K562 (cell line): ENCODE data around the gene ANKZF1. TPM values are rescaled to one million over a fixed set of nuclear protein-coding genes. Genes with fewer than 3 reads are reported as not detected.

Experiments used
- ATAC-seq: fragments of 200-7000 bp; cut with Tn5 transposase; 3 replicates; pipeline ENCODE4 v1.9.1; 2020; ENCODE audit warnings: moderate library complexity
- BruUV-seq: library from RNA; stranded (reverse); fragments of 400-500 nt; replicated peaks from 2 replicates; lab custom pipeline; 2021; lab: Mats Ljungman, UMichigan
- CTCF ChIA-PET: fragments of 300-600 bp; formaldehyde crosslinking; extraction: SDS; loops from one replicate; lab custom pipeline; 2021; ENCODE audit warnings: low intra/inter-chr PET ratio; lab: Yijun Ruan, JAX
- POLR2A ChIA-PET: fragments of 300-600, 350-650 bp; sonication (Branson Sonifier 250); formaldehyde crosslinking; extraction: SDS; loops from one replicate; lab custom pipeline; 2021; ENCODE audit warnings: antibody characterized with exemption, inconsistent platforms; lab: Yijun Ruan, JAX
- DNase-seq, 4 experiments: peaks; one replicate each; pipeline versions ENCODE4 v3.0.0 to v3.0.0-alpha.2; 2011 to 2018; ENCODE audit warnings: low spot score in 3 of 4, mixed read lengths in 3 of 4; ENCODE audit errors: extremely low read depth in 1 of 4
- FAIRE-seq: peaks from 2 replicates; lab custom pipeline; 2011; peaks lifted over from hg19 to GRCh38; lab: Jason Lieb, UNC
- H2AFZ ChIP-seq: 2 replicates; pipeline ENCODE4 v1.6.0; 2011; ENCODE audit warnings: low read depth, low read length, control low read depth, inconsistent platforms
- H3K27ac ChIP-seq: fragments of 200-600 bp; 3 replicates; pipeline ENCODE4 v1.8.0; 2011; ENCODE audit warnings: low read depth, mild to moderate bottlenecking, control low read depth, inconsistent platforms, low read length, moderate library complexity, mixed read lengths; ENCODE audit errors: extremely low read depth
- H3K27me3 ChIP-seq, 2 experiments: fragments of 300-600 bp in 1 of 2; 2 replicates in 1 of 2; 3 replicates in 1 of 2; pipeline versions ENCODE4 v1.6.0 to v1.8.0; 2011; ENCODE audit warnings: inconsistent platforms in 2 of 2, low read length in 2 of 2, mild to moderate bottlenecking in 1 of 2, mixed read lengths in 1 of 2, moderate library complexity in 1 of 2; ENCODE audit not compliant: control insufficient read depth in 2 of 2, insufficient read depth in 2 of 2
- H3K36me3 ChIP-seq: fragments of 300-600 bp; 3 replicates; pipeline ENCODE4 v1.8.0; 2011; ENCODE audit warnings: mild to moderate bottlenecking, low read length, inconsistent platforms; ENCODE audit not compliant: control insufficient read depth, insufficient read depth
- H3K4me1 ChIP-seq, 2 experiments: fragments of 200-600 bp in 1 of 2; replicated peaks in 1 of 2; 2 replicates in 1 of 2; 3 replicates in 1 of 2; pipeline versions ENCODE4 v1.5.1 to v1.8.0; 2011; ENCODE audit warnings: inconsistent platforms in 2 of 2, low read length in 2 of 2, mild to moderate bottlenecking in 1 of 2, mixed read lengths in 1 of 2, moderate library complexity in 1 of 2; ENCODE audit not compliant: control insufficient read depth in 2 of 2, insufficient read depth in 2 of 2
- H3K4me2 ChIP-seq: 2 replicates; pipeline ENCODE4 v1.6.1; 2011; ENCODE audit warnings: low read length, control low read depth, inconsistent platforms, mixed read lengths; ENCODE audit not compliant: insufficient read depth
- H3K4me3 ChIP-seq: fragments of 200-600 bp; sonication (generic), shearing (Covaris generic); 2 replicates; pipeline ENCODE4 v1.5.1; 2016; ENCODE audit warnings: control low read depth, inconsistent platforms
- H3K79me2 ChIP-seq: fragments of 200-600 bp; 3 replicates; pipeline ENCODE4 v1.8.0; 2011; ENCODE audit warnings: low read length, inconsistent platforms; ENCODE audit not compliant: control insufficient read depth, insufficient read depth
- H3K9ac ChIP-seq, 2 experiments: 2 replicates each; pipeline versions ENCODE4 v1.6.0 to v1.6.1; 2011; ENCODE audit warnings: low read depth in 2 of 2, low read length in 2 of 2, control low read depth in 1 of 2, inconsistent platforms in 1 of 2, mild to moderate bottlenecking in 1 of 2, mixed read lengths in 1 of 2; ENCODE audit not compliant: insufficient read depth in 1 of 2
- H3K9me1 ChIP-seq: one replicate; pipeline ENCODE4 v1.6.0; 2011; ENCODE audit warnings: inconsistent platforms, mild to moderate bottlenecking, low read length, moderate library complexity; ENCODE audit not compliant: control insufficient read depth, insufficient read depth
- H3K9me3 ChIP-seq: replicated peaks from 2 replicates; pipeline ENCODE4 v1.5.1; 2011; ENCODE audit warnings: low read depth, low read length, inconsistent platforms; ENCODE audit not compliant: control insufficient read depth, insufficient read depth
- H4K20me1 ChIP-seq: replicated peaks from 2 replicates; pipeline ENCODE4 v1.6.1; 2011; ENCODE audit warnings: low read length, inconsistent platforms, mixed read lengths; ENCODE audit not compliant: control insufficient read depth, insufficient read depth
- BCOR ChIP-seq: fragments of 450-650 bp; IDR thresholded peaks from 2 replicates; pipeline ENCODE4 v1.6.1; 2016
- HDAC2 ChIP-seq: fragments of 450-650 bp; IDR thresholded peaks from 2 replicates; pipeline ENCODE4 v1.6.1; 2016; ENCODE audit warnings: mild to moderate bottlenecking
- KDM1A ChIP-seq, 2 experiments: fragments of 450-650 bp; IDR thresholded peaks; 2 replicates each; pipeline ENCODE4 v1.6.1; 2016; ENCODE audit warnings: mild to moderate bottlenecking in 2 of 2
- KDM4B ChIP-seq, 2 experiments: fragments of 450-650 bp in 1 of 2; sonication (generic) in 1 of 2; IDR thresholded peaks; 2 replicates each; pipeline ENCODE4 v1.6.1; 2016 to 2017; ENCODE audit warnings: borderline replicate concordance in 2 of 2, antibody characterized with exemption in 1 of 2, low read depth in 1 of 2, mild to moderate bottlenecking in 1 of 2
- POLR2G ChIP-seq: fragments of 200-400 bp; formaldehyde crosslinking; IDR thresholded peaks from 2 replicates; pipeline ENCODE4 v1.6.1; 2017; ENCODE audit warnings: low read depth, mild to moderate bottlenecking, antibody characterized with exemption, low read length, moderate library complexity
- RBM25 ChIP-seq: fragments of 200-400 bp; formaldehyde crosslinking; IDR thresholded peaks from 2 replicates; pipeline ENCODE4 v1.6.1; 2018; ENCODE audit warnings: low read length, low read depth, moderate library complexity; ENCODE audit not compliant: severe bottlenecking
- SMARCA5 ChIP-seq: fragments of 450-650 bp; IDR thresholded peaks from 2 replicates; pipeline ENCODE4 v1.6.1; 2016
- ZFP36 ChIP-seq: fragments of 150-350 bp; IDR thresholded peaks from 2 replicates; pipeline ENCODE4 v1.6.1; 2018; ENCODE audit warnings: low read length, low read depth; ENCODE audit not compliant: partially characterized antibody
- WGBS: fragments of 100-300 bp; shearing (Covaris generic); methylation state at CpG from one replicate; pipeline ENCODE4 v1.1.6; 2016; ENCODE audit warnings: low coverage, mixed read lengths; ENCODE audit not compliant: insufficient coverage; ENCODE audit errors: missing lambda C conversion rate; 5-methylcytosine and 5-hydroxymethylcytosine counted together
- in situ Hi-C: fragments of 300-500 bp; cut with MboI; formaldehyde crosslinking; loops from 4 replicates; pipeline ENCODE4 v1.15.0; 2018; ENCODE audit warnings: inconsistent platforms, mixed read lengths
- intact Hi-C: fragments of 100-400 bp; cut with micrococcal nuclease; formaldehyde crosslinking; loops from 2 replicates; pipeline ENCODE4 v1.14.2; 2022
- polyA plus RNA-seq, 8 experiments: library from polyadenylated mRNA; depleted of rRNA in 4 of 8; stranded (reverse) in 5 of 8; unstranded in 3 of 8; fragments of >200 nt; fragmentation: Nextera tagmentation in 2 of 8; fragmentation: Illumina TruSeq in 1 of 8; extraction: Ambion mirVana in 2 of 8; extraction: Trizol in 1 of 8; gene quantifications; 2 replicates each; pipeline versions ENCODE4 v1.2.1 to v1.2.3, GENCODE V29; 2011 to 2014; ENCODE audit warnings: inconsistent platforms in 1 of 8, missing spikeins in 1 of 8
- total RNA-seq, 7 experiments: library from RNA; depleted of rRNA in 6 of 7; stranded (reverse); fragments of >200 nt in 6 of 7; fragmentation: Illumina TruSeq in 2 of 7; extraction: Trizol in 2 of 7; gene quantifications; 2 replicates each; pipeline versions ENCODE4 v1.2.1 to v1.2.3, GENCODE V29; 2011 to 2021; ENCODE audit warnings: low replicate concordance in 1 of 7

The ANKZF1 gene
- total and polyA plus RNA-seq, 9 of the 15 experiments (the other 6 are each of a cell fraction or from before 2014, with no cell fraction given), result 3.1 to 60.6 (median 31.0) TPM

GRCh38 chr2:219243291-219243761 lies 13.7 kb downstream of the ANKZF1 start:
- Histone ChIP-seq H3K4me1 (peaks cover 14 to 23% of the 10 kb centered on the region in 2 experiments; a peak in 4 of 5 replicates), H3K9me3 (no peaks in the 10 kb centered on the region), H3K36me3 (peaks cover 19% of the 10 kb centered on the region), H3K9ac (0 out of 4 replicates have a peak overlapping the region, but pooled peaks of 1 of the 2 experiments have one; percentile 14), H2AFZ (no peak overlapping the region), H3K4me2 (no peak overlapping the region), H3K79me2 (peaks cover 17% of the 10 kb centered on the region), H4K20me1 (no peaks in the 10 kb centered on the region), H3K27ac (no peak overlapping the region), H3K9me1 (no peaks in the 10 kb centered on the region), H3K4me3 (no peak overlapping the region), H3K27me3 (no peaks in the 10 kb centered on the region)
- intact Hi-C loops, result no loop called here
- WGBS, result 75% methylated on average over 14 of the region's 28 CpGs
- DNase-seq (no peak), FAIRE-seq (no peak), ATAC-seq (no peak)
- TF ChIP-seq KDM4B (IDR thresholded peaks at IDR 0.05; ENCODE audit: borderline replicate concordance in 2 of 2, low read depth in 1 of 2), result no peak
- no TSS peak for BruUV-seq
- ChIA-PET CTCF (no interaction called here), POLR2A (no interaction called here)
- in situ Hi-C loops, result no loop called here

DNA sequence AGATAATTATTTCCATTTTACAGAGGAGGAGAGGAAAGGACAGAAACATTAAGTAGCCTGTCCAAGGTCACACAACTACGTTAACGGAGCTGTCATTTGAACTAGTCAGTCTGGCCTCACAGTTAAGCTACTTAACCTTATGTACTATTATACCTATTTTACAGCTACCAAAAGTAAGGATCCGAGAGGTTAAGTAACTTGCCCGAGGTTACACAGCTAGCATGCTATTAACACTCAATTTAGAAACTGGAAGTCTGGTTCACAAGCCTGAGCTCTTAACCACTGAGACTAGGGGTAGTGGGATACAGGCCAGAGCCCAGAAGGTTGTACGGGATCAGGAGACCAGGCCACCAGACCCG lies 15.2 kb downstream of the ANKZF1 start:
- no peak for FAIRE-seq
- in situ Hi-C loops, result no loop called here
- H3K9ac ChIP-seq, result peak overlapping the region; percentile 94 to 99
- ChIA-PET CTCF (no interaction called here), POLR2A (interaction anchor here (0.6 to 2.2 kb wide), 13 partner anchors 8 to 640 kb away, joined by 3 to 12 read pairs (median 4); partner anchors contain the start of genes ANKZF1, ATG9A, DNAJB2 and TUBA4A)
- WGBS, result 24% methylated on average over 6 of the region's 6 CpGs
- 0 out of 2 replicates have a peak, but pooled peaks cover 2% of the 10 kb centered on the region for H4K20me1 ChIP-seq
- peaks cover 17% of the 10 kb centered on the region for H3K79me2 ChIP-seq
- TSS peak; percentile 81 for BruUV-seq
- no peaks in the 10 kb centered on the region for H3K9me3 ChIP-seq
- peak overlapping the region; percentile 86 for H2AFZ ChIP-seq
- H3K4me3 ChIP-seq, result peak overlapping the region; percentile 93
- peaks cover 33% of the 10 kb centered on the region for H3K36me3 ChIP-seq
- no peak for ATAC-seq
- H3K27me3 ChIP-seq, result no peaks in the 10 kb centered on the region
- no peaks in the 10 kb centered on the region for H3K9me1 ChIP-seq
- TF ChIP-seq SMARCA5 (peak; percentile 73; the same call in 1 of the 2 replicates), RBM25 (peak; percentile 72), POLR2G (no peak), KDM1A (IDR thresholded peaks at IDR 0.05) (peak; percentile 29 to 51; a peak in 2 of 4 replicates), HDAC2 (no peak), BCOR (peak; percentile 66; the same call in 1 of the 2 replicates), ZFP36 (peak; percentile 70)
- TF ChIP-seq, all 486 proteins: peak for 5
- intact Hi-C loops, result loop anchor here (2.0 kb wide), 1 partner anchor 16 kb away; the partner anchor contains the start of genes ANKZF1 and ATG9A
- no peak for DNase-seq
- Histone ChIP-seq H3K4me1 (peaks cover 19 to 30% of the 10 kb centered on the region in 2 experiments; a peak in 4 of 5 replicates), H3K4me2 (peak overlapping the region; percentile 92), H3K27ac (peak overlapping the region; percentile 95)
